ENCODE data around the gene FAM98B. TPM values are rescaled to one million over a fixed set of nuclear protein-coding genes. Genes with fewer than 3 reads are reported as not detected.

FAM98B gene
- polyA plus RNA-seq, 4 donors = 56.1 to 106 (median 82.4) TPM

DNA sequence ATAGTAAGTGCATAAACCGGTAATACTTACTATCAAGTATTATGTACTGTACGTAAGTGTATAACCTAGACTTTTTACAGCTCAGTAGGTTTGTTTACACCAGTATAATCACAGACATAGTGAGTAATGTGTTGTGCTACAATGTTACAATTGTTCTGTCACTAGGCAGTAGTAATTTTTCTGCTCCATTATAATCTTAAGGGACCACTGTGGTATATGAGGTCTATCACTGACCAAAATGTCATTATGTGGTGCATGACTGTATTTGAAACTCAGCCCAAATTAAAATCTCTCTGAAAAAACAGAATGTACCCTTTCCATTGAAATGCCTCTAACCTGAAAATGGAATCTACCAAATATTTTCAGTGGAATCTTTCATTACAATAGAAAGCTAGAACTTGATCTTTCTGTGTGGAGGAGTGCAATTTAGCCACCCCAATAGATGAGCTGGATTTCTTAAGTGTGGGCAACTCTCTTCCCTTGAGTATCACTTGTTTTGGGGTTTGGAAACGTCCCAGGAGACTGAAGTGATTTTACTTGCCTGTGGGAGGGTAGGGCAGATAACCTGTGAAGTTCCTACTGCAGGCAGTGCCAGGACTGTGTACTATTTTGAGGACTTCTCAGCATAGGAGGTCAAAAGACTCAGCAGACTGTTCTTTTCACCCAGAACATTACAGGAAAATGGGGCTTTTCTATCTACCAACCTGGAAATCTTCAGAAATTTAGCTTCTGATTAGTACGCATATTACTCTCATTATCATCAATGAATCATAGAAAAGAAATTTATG is 50.9 kb downstream of the FAM98B start:
- DNase-seq (ENCODE audit: low read depth in 4 of 4, low spot score in 3 of 4) = no peak

- DNase-seq (ENCODE audit: low read depth in 4 of 4, low spot score in 3 of 4) = no peak
Measured at GRCh38 chr15:38506997-38507396, 53.1 kb downstream of the FAM98B start.

DNA sequence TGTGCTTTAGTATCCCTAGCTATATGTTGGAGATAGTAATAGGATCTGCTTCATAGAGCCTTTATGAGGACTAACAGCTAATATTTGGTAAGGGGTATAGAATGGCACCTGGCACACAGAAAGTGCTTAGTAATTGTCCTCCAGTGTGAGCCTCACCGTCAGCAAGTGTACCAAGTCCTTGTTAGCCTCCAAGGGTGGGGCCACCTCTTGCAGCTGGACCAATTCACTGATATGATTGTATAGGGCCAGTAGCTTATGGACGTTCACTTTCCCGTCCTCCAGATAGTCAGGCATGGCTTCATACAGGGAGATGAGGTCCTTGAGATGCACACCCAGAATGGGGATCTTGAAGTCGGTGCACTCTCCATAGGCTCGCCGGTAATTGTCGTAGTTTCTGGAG is 53.6 kb downstream of the FAM98B start:
- DNase-seq (ENCODE audit: low read depth in 4 of 4, low spot score in 3 of 4) = no peak

DNA sequence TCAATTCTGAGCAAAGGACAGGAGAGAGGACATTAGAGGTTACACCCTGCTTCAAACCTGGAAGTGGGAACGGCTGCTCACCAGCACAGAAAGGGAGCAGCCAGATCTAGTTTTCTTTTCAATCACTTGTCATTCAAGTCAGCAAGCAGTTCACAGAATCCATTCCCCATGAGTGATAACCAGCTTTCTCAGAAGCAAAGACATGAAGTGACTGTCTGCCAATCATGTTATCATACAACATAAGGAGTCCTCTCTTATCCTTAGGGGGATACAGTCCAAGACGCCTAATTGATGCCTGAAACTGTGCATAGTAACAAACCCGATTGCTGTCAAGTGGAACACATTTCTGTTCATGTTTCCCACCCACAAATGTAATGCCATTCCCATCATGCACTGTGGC is 54.7 kb downstream of the FAM98B start:
- DNase-seq (ENCODE audit: low read depth in 4 of 4, low spot score in 3 of 4) = no peak

GRCh38 chr15:38509152-38509551 is 55.2 kb downstream of the FAM98B start:
- DNase-seq (ENCODE audit: low read depth in 4 of 4, low spot score in 3 of 4) = no peak

DNA sequence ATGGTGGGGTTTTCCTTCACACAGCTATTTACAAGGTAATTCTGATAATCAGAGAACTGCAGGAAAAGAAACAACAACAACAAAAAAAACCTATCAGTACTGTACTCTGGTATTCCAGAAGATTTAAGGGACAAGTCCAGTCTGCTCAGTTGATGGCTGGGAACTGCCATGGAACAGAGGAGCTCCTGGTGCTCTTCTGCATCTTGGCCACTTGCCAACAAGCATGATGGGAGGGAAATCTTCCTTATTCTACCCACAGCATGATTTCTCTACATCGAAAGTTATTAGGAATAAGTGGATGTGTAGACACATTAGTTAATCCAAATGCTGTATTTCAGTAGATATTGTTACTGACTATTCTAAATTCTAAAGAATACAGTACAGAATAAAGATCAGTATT is 59.0 kb downstream of the FAM98B start:
- no peak for DNase-seq (ENCODE audit: low read depth in 4 of 4, low spot score in 3 of 4)

GRCh38 chr15:38514601-38515000 is 60.7 kb downstream of the FAM98B start:
- peak in 1 of 4 donors; percentile 15 for DNase-seq (ENCODE audit: low read depth in 4 of 4, low spot score in 3 of 4)

GRCh38 chr15:38516626-38517025 is 62.7 kb downstream of the FAM98B start:
- no peak for DNase-seq (ENCODE audit: low read depth in 4 of 4, low spot score in 3 of 4)

DNA sequence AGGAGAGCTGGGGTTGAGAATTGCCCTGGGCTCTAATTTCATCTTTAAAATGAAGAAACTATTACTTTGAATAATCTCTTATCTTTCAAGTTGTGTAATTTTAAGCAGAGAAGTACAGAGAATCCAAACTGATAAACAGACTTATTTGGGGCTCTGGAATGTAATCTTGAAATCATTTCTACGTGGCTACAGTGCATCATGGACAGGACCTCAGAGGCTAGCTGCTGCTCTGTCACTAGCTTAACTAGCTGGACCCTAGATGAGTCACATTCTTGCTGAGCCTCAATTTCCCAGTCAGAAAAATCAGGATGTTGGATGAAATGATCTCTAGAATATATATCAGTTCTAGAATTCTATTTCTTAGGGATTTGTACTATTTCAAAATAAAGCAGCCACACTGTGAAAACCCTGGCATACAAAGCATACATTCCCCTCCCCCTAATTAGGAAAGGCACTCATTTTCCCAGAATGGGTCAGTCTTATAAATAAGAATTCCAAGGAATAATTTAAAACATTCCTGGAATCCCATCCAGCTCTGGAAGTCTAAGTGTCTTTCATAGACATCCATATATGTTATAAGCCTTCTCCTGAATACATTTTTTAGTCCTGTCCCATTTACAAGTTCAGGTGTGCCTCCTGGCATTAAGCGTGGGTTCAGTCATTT is 63.5 kb downstream of the FAM98B start:
- no peak for DNase-seq (ENCODE audit: low read depth in 4 of 4, low spot score in 3 of 4)

GRCh38 chr15:38518084-38518483 is 64.2 kb downstream of the FAM98B start:
- no peak for DNase-seq (ENCODE audit: low read depth in 4 of 4, low spot score in 3 of 4)

- DNase-seq (ENCODE audit: low read depth in 4 of 4, low spot score in 3 of 4) = no peak
Measured at GRCh38 chr15:38520035-38520434, 66.1 kb downstream of the FAM98B start.

GRCh38 chr15:38521316-38521715 is 67.4 kb downstream of the FAM98B start:
- no peak for DNase-seq (ENCODE audit: low read depth in 4 of 4, low spot score in 3 of 4)

- no peak for DNase-seq (ENCODE audit: low read depth in 4 of 4, low spot score in 3 of 4)
Measured at GRCh38 chr15:38522922-38523321, 69.0 kb downstream of the FAM98B start.

GRCh38 chr15:38524156-38524555 is 70.2 kb downstream of the FAM98B start:
- no peak for DNase-seq (ENCODE audit: low read depth in 4 of 4, low spot score in 3 of 4)

DNA sequence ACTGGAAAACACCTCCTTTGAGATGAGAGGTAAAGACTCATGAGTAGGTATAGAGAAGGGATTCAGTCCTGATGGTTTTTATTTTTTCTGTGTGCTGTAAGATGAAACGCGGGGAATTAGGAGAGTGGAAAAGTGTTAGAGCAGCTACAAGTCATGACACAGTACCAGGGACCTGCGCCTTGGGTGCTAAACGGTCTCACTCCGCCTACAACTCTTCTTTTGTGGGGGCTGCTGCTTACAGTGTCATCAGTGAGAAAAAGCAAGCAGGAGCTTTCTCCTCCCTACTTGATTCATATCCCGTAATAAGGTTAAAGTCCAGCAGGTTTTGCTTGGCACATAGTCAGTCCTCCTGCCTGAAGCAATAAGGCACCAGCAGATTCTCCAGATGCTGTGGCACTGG is 71.6 kb downstream of the FAM98B start:
- no peak for DNase-seq (ENCODE audit: low read depth in 4 of 4, low spot score in 3 of 4)

DNA sequence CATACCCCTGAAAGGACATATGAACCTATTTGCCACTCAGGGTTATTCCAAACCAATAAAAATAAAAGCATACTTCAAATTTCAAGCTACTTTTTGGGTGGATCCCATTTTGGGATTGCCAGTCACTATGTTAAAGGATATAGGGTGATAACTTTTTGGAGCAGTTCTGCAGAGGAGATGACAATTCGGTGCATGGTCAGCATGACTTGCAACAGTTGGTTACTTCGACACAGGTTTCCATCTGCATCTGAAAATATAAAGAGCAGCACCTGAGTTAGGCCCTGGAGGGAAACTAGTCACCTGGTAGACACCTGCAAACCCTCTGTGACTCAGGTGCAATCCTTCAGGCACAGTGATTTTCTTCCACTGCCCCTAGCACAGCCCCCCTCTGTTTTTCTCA is 72.2 kb downstream of the FAM98B start:
- DNase-seq (ENCODE audit: low read depth in 4 of 4, low spot score in 3 of 4) = no peak

GRCh38 chr15:38528294-38528693 is 74.4 kb downstream of the FAM98B start:
- no peak for DNase-seq (ENCODE audit: low read depth in 4 of 4, low spot score in 3 of 4)

GRCh38 chr15:38530113-38530512 is 76.2 kb downstream of the FAM98B start:
- DNase-seq (ENCODE audit: low read depth in 4 of 4, low spot score in 3 of 4) = no peak

GRCh38 chr15:38531509-38531908 is 77.6 kb downstream of the FAM98B start:
- no peak for DNase-seq (ENCODE audit: low read depth in 4 of 4, low spot score in 3 of 4)

GRCh38 chr15:38532728-38533127 is 78.8 kb downstream of the FAM98B start:
- DNase-seq (ENCODE audit: low read depth in 4 of 4, low spot score in 3 of 4) = no peak

GRCh38 chr15:38533416-38533915 is 79.5 kb downstream of the FAM98B start:
- DNase-seq (ENCODE audit: low read depth in 4 of 4, low spot score in 3 of 4) = no peak

GRCh38 chr15:38533926-38534325 is 80.0 kb downstream of the FAM98B start:
- no peak for DNase-seq (ENCODE audit: low read depth in 4 of 4, low spot score in 3 of 4)

Measured in left renal pelvis (tissue), 4 donors.